HepG2 (cell line): ENCODE data around the gene COX6A2. TPM values are rescaled to one million over a fixed set of nuclear protein-coding genes. Genes with fewer than 3 reads are reported as not detected.

Source experiments
- CBX1 ChIP-seq: IDR thresholded peaks from one replicate; pipeline ENCODE4 v1.6.1; 2016; ENCODE audit warnings: antibody characterized with exemption, low read depth
- LCORL ChIP-seq, 2 experiments: fragments of 450-650 bp in 1 of 2; sonication (generic) in 1 of 2; formaldehyde crosslinking in 1 of 2; IDR thresholded peaks; 2 replicates each; pipeline versions ENCODE4 v1.5.0 to v1.6.1; 2017 to 2020; ENCODE audit warnings: antibody characterized with exemption in 1 of 2, missing genetic modification reagents in 1 of 2
- LRRFIP1 ChIP-seq: sonication (generic); formaldehyde crosslinking; conservative IDR thresholded peaks from 2 replicates; pipeline ENCODE4 v1.4.0; 2020; ENCODE audit warnings: missing genetic modification reagents
- RAD51 ChIP-seq: fragments of 450-650 bp; IDR thresholded peaks from 2 replicates; pipeline ENCODE4 v1.6.1; 2016; ENCODE audit warnings: borderline replicate concordance
- SMC3 ChIP-seq: IDR thresholded peaks from 2 replicates; pipeline ENCODE4 v1.6.1; 2011; ENCODE audit warnings: low read length, improper control_type of control experiment
- UBTF ChIP-seq: sonication (generic); formaldehyde crosslinking; IDR thresholded peaks from 2 replicates; pipeline ENCODE4 v1.4.0; 2020; ENCODE audit warnings: mild to moderate bottlenecking, missing genetic modification reagents
- ZMAT5 ChIP-seq: sonication (generic); formaldehyde crosslinking; IDR thresholded peaks from 2 replicates; pipeline ENCODE4 v1.5.0; 2020; ENCODE audit warnings: mild to moderate bottlenecking, low read depth, missing genetic modification reagents, borderline replicate concordance
- ZNF296 ChIP-seq: sonication (generic); formaldehyde crosslinking; conservative IDR thresholded peaks from 2 replicates; pipeline ENCODE4 v1.5.0; 2020; ENCODE audit warnings: mild to moderate bottlenecking, missing genetic modification reagents
- ZNF441 ChIP-seq: sonication (generic); formaldehyde crosslinking; IDR thresholded peaks from 2 replicates; pipeline ENCODE4 v1.7.0; 2021; ENCODE audit warnings: missing genetic modification reagents, borderline replicate concordance
- ZNF451 ChIP-seq: sonication (generic); formaldehyde crosslinking; IDR thresholded peaks from 2 replicates; pipeline ENCODE4 v1.5.0; 2020; ENCODE audit warnings: mild to moderate bottlenecking, missing genetic modification reagents
- ZNF670 ChIP-seq: sonication (generic); formaldehyde crosslinking; IDR thresholded peaks from 2 replicates; pipeline ENCODE4 v1.8.0; 2022; ENCODE audit warnings: mild to moderate bottlenecking, missing genetic modification reagents, borderline replicate concordance
- polyA plus RNA-seq, 8 experiments: library from polyadenylated mRNA; depleted of rRNA in 3 of 8; stranded (reverse) in 7 of 8; unstranded in 1 of 8; fragments of >200 nt; fragmentation: Illumina TruSeq in 4 of 8; extraction: Trizol in 4 of 8; gene quantifications; 2 replicates each; pipeline versions ENCODE4 v1.2.1 to v1.2.3, GENCODE V29; 2011 to 2016; ENCODE audit warnings: low read depth in 4 of 8, missing spikeins in 1 of 8, mixed read lengths in 1 of 8; ENCODE audit not compliant: insufficient read depth in 1 of 8
- total RNA-seq, 5 experiments: library from RNA; depleted of rRNA; stranded (reverse); fragments of >200 nt; fragmentation: Illumina TruSeq; extraction: Trizol; gene quantifications; 2 replicates each; pipeline ENCODE4 v1.2.3, GENCODE V29; 2016; ENCODE audit warnings: low read depth in 1 of 5
- TF ChIP-seq, protein P1 (sequence below): sonication (generic); formaldehyde crosslinking; IDR thresholded peaks from 2 replicates; pipeline ENCODE4 v1.9.0; 2021; ENCODE audit warnings: missing genetic modification reagents, mild to moderate bottlenecking, borderline replicate concordance
- TF ChIP-seq, protein P2 (sequence below): IDR thresholded peaks from 2 replicates; pipeline ENCODE4 v1.6.1; 2016
- TF ChIP-seq, protein P3 (sequence below): sonication (generic); formaldehyde crosslinking; IDR thresholded peaks from 2 replicates; pipeline ENCODE4; 2020; ENCODE audit warnings: missing genetic modification reagents, mild to moderate bottlenecking, borderline replicate concordance

The COX6A2 gene
- total and polyA plus RNA-seq, 2 of the 13 experiments (the other 11 are each of a cell fraction or from before 2014, with no cell fraction given), result not detected

DNA sequence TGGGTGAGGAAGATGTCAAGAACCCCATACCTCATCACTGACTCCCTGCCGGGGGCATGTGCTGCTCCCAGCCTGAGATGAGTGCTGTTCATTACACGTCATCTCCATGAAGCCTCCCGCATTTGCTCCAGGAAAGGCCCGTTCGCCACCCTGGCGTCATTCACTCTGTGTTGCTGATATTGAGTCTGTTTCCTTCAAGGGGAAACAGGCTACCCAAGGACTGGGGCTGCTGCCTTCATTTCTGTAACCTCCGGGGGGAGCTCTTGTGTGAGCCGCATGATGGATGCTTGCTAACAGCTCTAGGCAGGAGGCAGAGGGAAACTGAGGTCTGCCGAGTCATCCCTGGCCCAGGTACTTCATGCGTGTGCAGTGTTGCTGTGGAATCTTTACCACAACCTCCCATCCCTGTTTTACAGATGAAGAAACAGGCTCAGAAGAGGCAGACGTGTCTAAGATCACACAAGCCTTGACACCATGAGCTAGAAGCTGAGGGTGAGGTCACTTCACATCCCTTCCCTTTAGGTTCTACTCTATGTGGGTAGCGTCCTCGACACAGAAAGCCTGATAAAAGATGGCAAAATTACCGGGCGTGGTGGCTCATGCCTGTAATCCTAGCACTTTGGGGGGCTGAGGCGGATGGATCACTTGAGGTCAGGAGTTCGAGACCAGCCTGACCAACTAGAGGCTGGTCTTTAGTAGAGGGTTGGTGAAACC lies 27.6 kb upstream of the COX6A2 start (continued):
- TF ChIP-seq UBTF (CRISPR knock-in tag) (0 out of 2 replicates have a peak, but pooled peaks have one; percentile 4), ZNF670 (no peak), SMC3 (peak; percentile 30; the same call in 1 of the 2 replicates), CBX1 (no peak), LCORL (IDR thresholded peaks at IDR 0.05) (no peak), LCORL (CRISPR knock-in tag; IDR thresholded peaks at IDR 0.05) (no peak), ZNF441 (CRISPR knock-in tag) (no peak), ZMAT5 (no peak), ZNF451 (CRISPR knock-in tag) (no peak), LRRFIP1 (no peak), ZNF296 (no peak), RAD51 (no peak)
- TF ChIP-seq, protein P1, sequence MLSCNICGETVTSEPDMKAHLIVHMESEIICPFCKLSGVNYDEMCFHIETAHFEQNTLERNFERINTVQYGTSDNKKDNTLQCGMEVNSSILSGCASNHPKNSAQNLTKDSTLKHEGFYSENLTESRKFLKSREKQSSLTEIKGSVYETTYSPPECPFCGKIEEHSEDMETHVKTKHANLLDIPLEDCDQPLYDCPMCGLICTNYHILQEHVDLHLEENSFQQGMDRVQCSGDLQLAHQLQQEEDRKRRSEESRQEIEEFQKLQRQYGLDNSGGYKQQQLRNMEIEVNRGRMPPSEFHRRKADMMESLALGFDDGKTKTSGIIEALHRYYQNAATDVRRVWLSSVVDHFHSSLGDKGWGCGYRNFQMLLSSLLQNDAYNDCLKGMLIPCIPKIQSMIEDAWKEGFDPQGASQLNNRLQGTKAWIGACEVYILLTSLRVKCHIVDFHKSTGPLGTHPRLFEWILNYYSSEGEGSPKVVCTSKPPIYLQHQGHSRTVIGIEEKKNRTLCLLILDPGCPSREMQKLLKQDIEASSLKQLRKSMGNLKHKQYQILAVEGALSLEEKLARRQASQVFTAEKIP, result no peak
- TF ChIP-seq, protein P2, sequence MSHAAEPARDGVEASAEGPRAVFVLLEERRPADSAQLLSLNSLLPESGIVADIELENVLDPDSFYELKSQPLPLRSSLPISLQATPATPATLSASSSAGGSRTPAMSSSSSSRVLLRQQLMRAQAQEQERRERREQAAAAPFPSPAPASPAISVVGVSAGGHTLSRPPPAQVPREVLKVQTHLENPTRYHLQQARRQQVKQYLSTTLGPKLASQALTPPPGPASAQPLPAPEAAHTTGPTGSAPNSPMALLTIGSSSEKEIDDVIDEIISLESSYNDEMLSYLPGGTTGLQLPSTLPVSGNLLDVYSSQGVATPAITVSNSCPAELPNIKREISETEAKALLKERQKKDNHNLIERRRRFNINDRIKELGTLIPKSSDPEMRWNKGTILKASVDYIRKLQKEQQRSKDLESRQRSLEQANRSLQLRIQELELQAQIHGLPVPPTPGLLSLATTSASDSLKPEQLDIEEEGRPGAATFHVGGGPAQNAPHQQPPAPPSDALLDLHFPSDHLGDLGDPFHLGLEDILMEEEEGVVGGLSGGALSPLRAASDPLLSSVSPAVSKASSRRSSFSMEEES (CRISPR knock-in tag), result no peak
- TF ChIP-seq, protein P3, sequence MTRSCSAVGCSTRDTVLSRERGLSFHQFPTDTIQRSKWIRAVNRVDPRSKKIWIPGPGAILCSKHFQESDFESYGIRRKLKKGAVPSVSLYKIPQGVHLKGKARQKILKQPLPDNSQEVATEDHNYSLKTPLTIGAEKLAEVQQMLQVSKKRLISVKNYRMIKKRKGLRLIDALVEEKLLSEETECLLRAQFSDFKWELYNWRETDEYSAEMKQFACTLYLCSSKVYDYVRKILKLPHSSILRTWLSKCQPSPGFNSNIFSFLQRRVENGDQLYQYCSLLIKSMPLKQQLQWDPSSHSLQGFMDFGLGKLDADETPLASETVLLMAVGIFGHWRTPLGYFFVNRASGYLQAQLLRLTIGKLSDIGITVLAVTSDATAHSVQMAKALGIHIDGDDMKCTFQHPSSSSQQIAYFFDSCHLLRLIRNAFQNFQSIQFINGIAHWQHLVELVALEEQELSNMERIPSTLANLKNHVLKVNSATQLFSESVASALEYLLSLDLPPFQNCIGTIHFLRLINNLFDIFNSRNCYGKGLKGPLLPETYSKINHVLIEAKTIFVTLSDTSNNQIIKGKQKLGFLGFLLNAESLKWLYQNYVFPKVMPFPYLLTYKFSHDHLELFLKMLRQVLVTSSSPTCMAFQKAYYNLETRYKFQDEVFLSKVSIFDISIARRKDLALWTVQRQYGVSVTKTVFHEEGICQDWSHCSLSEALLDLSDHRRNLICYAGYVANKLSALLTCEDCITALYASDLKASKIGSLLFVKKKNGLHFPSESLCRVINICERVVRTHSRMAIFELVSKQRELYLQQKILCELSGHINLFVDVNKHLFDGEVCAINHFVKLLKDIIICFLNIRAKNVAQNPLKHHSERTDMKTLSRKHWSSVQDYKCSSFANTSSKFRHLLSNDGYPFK, result no peak
